ENCODE measurements around the gene DAPK3.
"Not testable (repeated sequence)": the region's sequence is repeated elsewhere in the genome, so short reads cannot be mapped to it uniquely, and the experiment has no call there.

Gene DAPK3

GRCh38 chr19:3978145-3978544 is 7.2 kb upstream of the DAPK3 start:
- DNase-seq (ENCODE audit: low read depth), result no peak

GRCh38 chr19:3977242-3978143 is 6.6 kb upstream of the DAPK3 start:
- no peak for DNase-seq (ENCODE audit: low read depth)

GRCh38 chr19:3976495-3977241 is 5.8 kb upstream of the DAPK3 start:
- no peak for DNase-seq (ENCODE audit: low read depth)

- DNase-seq (ENCODE audit: low read depth), result no peak
Measured at GRCh38 chr19:3975637-3976087, 4.8 kb upstream of the DAPK3 start.

- DNase-seq (ENCODE audit: low read depth), result no peak
Measured at GRCh38 chr19:3975144-3975543, 4.2 kb upstream of the DAPK3 start.

GRCh38 chr19:3970313-3970807 is 539 bp downstream of the DAPK3 start:
- DNase-seq (ENCODE audit: low read depth), result no peak

- DNase-seq (ENCODE audit: low read depth), result no peak
Measured at GRCh38 chr19:3969435-3970312, 1.2 kb downstream of the DAPK3 start.

GRCh38 chr19:3968556-3969434 is 2.1 kb downstream of the DAPK3 start:
- DNase-seq (ENCODE audit: low read depth), result no peak

GRCh38 chr19:3967983-3968382 is 2.9 kb downstream of the DAPK3 start:
- DNase-seq (ENCODE audit: low read depth), result not testable (repeated sequence)

GRCh38 chr19:3966051-3967017 is 4.6 kb downstream of the DAPK3 start:
- no peak for DNase-seq (ENCODE audit: low read depth)

GRCh38 chr19:3964256-3965194 is 6.4 kb downstream of the DAPK3 start:
- DNase-seq (ENCODE audit: low read depth), result no peak

- no peak for DNase-seq (ENCODE audit: low read depth)
Measured at GRCh38 chr19:3963458-3964255, 7.2 kb downstream of the DAPK3 start.

GRCh38 chr19:3961007-3961406 is 9.9 kb downstream of the DAPK3 start:
- DNase-seq (ENCODE audit: low read depth), result no peak

GRCh38 chr19:3959766-3960131 is 11.2 kb downstream of the DAPK3 start:
- no peak for DNase-seq (ENCODE audit: low read depth)

GRCh38 chr19:3958836-3959765 is 11.8 kb downstream of the DAPK3 start:
- no peak for DNase-seq (ENCODE audit: low read depth)

GRCh38 chr19:3955688-3956087 is 15.2 kb downstream of the DAPK3 start:
- DNase-seq (ENCODE audit: low read depth), result no peak

GRCh38 chr19:3955276-3955675 is 15.6 kb downstream of the DAPK3 start:
- not testable (repeated sequence) for DNase-seq (ENCODE audit: low read depth)

Data from T-helper 22 cell (primary cell).